A673 (cell line): Measurements from ENCODE around the gene SEMA5A. TPM values are rescaled to one million over a fixed set of nuclear protein-coding genes. Genes with fewer than 3 reads are reported as not detected.

Source experiments
- BruUV-seq: library from RNA; stranded (reverse); fragments of 400-500 nt; replicated peaks from 2 replicates; lab custom pipeline; 2021; lab: Mats Ljungman, UMichigan
- CTCF ChIA-PET: fragments of 300-600 bp; sonication (Branson Sonifier 250); formaldehyde crosslinking; loops from one replicate; lab custom pipeline; 2022; ENCODE audit warnings: antibody characterized with exemption; lab: Charles Lee
- POLR2A ChIA-PET: fragments of 300-600 bp; sonication (Branson Sonifier 250); formaldehyde crosslinking; loops from one replicate; lab custom pipeline; 2022; ENCODE audit warnings: antibody characterized with exemption; ENCODE audit not compliant: low non-redundant PET; lab: Charles Lee
- DNase-seq: peaks from one replicate; pipeline ENCODE4 v3.0.0-alpha.2; 2015; ENCODE audit warnings: low spot score
- H3K27ac ChIP-seq: fragments of 200-600 bp; sonication (generic); 2 replicates; pipeline ENCODE4 v1.5.1; 2016; ENCODE audit warnings: mixed run types, low read depth, mild to moderate bottlenecking, mixed read lengths, antibody characterized with exemption, low read length; ENCODE audit not compliant: poor library complexity, severe bottlenecking
- H3K27me3 ChIP-seq: fragments of 200-600 bp; sonication (generic); replicated peaks from 2 replicates; pipeline ENCODE4 v1.6.1; 2017; ENCODE audit warnings: mixed run types, low read depth, mild to moderate bottlenecking, mixed read lengths, antibody characterized with exemption, low read length; ENCODE audit not compliant: insufficient read depth, poor library complexity
- H3K36me3 ChIP-seq: fragments of 200-600 bp; sonication (generic); 2 replicates; pipeline ENCODE4 v1.6.1; 2016; ENCODE audit warnings: mixed run types, mild to moderate bottlenecking, mixed read lengths, antibody characterized with exemption, low read length; ENCODE audit not compliant: insufficient read depth, poor library complexity, severe bottlenecking
- H3K4me1 ChIP-seq: fragments of 200-600 bp; sonication (generic); 2 replicates; pipeline ENCODE4 v1.6.1; 2017; ENCODE audit warnings: mixed run types, mild to moderate bottlenecking, mixed read lengths, antibody characterized with exemption, low read length; ENCODE audit not compliant: insufficient read depth, poor library complexity, severe bottlenecking
- H3K4me3 ChIP-seq: fragments of 200-600 bp; sonication (generic); 2 replicates; pipeline ENCODE4 v1.5.1; 2016; ENCODE audit warnings: low read depth, mixed run types, mild to moderate bottlenecking, mixed read lengths, low read length; ENCODE audit not compliant: poor library complexity, severe bottlenecking
- H3K9me3 ChIP-seq: fragments of 200-600 bp; sonication (generic); 2 replicates; pipeline ENCODE4 v1.6.1; 2016; ENCODE audit warnings: mixed run types, low read depth, mild to moderate bottlenecking, mixed read lengths, antibody characterized with exemption, low read length; ENCODE audit not compliant: poor library complexity, severe bottlenecking
- EZH2 ChIP-seq: fragments of 200-600 bp; sonication (generic); IDR thresholded peaks from 2 replicates; pipeline ENCODE4 v1.6.1; 2017; ENCODE audit warnings: borderline replicate concordance, low read depth, mild to moderate bottlenecking, mixed read lengths, antibody characterized with exemption, low read length; ENCODE audit not compliant: poor library complexity, severe bottlenecking
- intact Hi-C: fragments of 100-400 bp; cut with micrococcal nuclease; formaldehyde crosslinking; loops from one replicate; pipeline ENCODE4 v1.10.0; 2022; ENCODE audit not compliant: unreplicated experiment
- total RNA-seq: library from RNA; stranded (reverse); gene quantifications from 2 replicates; pipeline ENCODE4 v1.2.3, GENCODE V29; 2021
- TF ChIP-seq, protein P1 (sequence below): fragments of 300-800, 200-600 bp; sonication (generic); conservative IDR thresholded peaks from 2 replicates; pipeline ENCODE4 v1.5.1; 2017; ENCODE audit warnings: low read depth, mild to moderate bottlenecking, antibody characterized with exemption, low read length, moderate library complexity, mixed read lengths

SEMA5A gene
- total RNA-seq, 1 experiment from 2014 or later: 0.17 TPM

DNA sequence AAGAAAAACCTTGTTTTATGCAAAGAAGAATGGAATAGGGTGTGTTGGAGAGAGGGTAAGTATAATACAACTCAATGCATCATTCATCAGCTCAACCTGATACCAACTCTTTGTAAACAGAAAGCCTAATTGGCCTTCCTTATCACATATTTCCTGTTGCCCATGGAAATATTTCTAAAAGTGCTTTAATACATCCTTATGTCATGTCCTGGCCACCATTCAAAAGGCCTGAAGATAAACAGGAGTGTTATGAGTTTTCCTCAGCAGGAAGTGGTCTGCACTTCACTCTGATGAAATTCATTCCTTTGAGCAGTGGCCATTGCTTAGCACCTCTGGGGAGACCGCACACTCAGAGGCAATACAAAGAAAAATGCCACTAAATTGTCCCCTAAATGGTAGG, 511.2 kb downstream of the SEMA5A start:
- no peak for DNase-seq
- H3K9me3 ChIP-seq: peaks cover 10% of the 10 kb centered on the region
- H3K4me3 ChIP-seq: no peak overlapping the region
- no peak overlapping the region for H3K27ac ChIP-seq
- no TSS peak for BruUV-seq
- intact Hi-C loops: no loop called here
- H3K4me1 ChIP-seq: no peaks in the 10 kb centered on the region
- TF ChIP-seq, protein P1, sequence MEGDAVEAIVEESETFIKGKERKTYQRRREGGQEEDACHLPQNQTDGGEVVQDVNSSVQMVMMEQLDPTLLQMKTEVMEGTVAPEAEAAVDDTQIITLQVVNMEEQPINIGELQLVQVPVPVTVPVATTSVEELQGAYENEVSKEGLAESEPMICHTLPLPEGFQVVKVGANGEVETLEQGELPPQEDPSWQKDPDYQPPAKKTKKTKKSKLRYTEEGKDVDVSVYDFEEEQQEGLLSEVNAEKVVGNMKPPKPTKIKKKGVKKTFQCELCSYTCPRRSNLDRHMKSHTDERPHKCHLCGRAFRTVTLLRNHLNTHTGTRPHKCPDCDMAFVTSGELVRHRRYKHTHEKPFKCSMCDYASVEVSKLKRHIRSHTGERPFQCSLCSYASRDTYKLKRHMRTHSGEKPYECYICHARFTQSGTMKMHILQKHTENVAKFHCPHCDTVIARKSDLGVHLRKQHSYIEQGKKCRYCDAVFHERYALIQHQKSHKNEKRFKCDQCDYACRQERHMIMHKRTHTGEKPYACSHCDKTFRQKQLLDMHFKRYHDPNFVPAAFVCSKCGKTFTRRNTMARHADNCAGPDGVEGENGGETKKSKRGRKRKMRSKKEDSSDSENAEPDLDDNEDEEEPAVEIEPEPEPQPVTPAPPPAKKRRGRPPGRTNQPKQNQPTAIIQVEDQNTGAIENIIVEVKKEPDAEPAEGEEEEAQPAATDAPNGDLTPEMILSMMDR: no peak
- no peak for TF ChIP-seq EZH2
- POLR2A ChIA-PET: interaction anchor here (0.5 kb wide), 1 partner anchor 105 kb away, joined by 3 read pairs; no protein-coding TSS in a partner anchor
- CTCF ChIA-PET: no interaction called here
- H3K36me3 ChIP-seq: no peaks in the 10 kb centered on the region
- no peaks in the 10 kb centered on the region for H3K27me3 ChIP-seq

- Histone ChIP-seq H3K27ac (no peak overlapping the region), H3K4me1 (no peaks in the 10 kb centered on the region), H3K9me3 (peaks cover 13% of the 10 kb centered on the region), H3K4me3 (no peak overlapping the region), H3K36me3 (no peaks in the 10 kb centered on the region), H3K27me3 (no peaks in the 10 kb centered on the region)
- POLR2A ChIA-PET: no interaction called here
- DNase-seq: no peak
- TF ChIP-seq, protein P1: no peak
- TF ChIP-seq EZH2: no peak
- CTCF ChIA-PET: no interaction called here
- BruUV-seq: no TSS peak
- intact Hi-C loops: no loop called here
These were observed 512.4 kb downstream of the SEMA5A start for GRCh38 chr5:9033524-9033923.

DNA sequence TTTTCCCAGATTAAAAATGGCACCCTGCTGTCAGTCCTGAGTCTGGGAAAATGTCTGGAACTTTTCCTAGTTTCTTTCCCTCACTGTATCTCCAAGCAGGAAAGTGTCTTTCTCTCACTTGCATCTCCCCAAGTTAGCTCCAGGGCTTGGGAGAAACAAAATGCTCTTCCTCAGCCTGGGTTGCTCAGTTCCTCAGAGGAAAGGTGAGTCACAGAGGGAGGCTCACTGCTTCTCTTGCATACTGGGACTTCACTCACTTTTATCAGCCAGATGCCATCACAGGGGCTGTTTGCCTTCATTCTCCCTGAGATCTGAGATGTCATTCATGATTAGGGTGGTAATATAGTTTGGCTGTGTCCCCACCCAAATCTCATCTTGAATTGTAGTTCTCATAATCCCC, 519.9 kb downstream of the SEMA5A start:
- POLR2A ChIA-PET: no interaction called here
- DNase-seq: no peak

More for the DNA sequence above, 519.9 kb downstream of the SEMA5A start:
- TF ChIP-seq, protein P1: no peak
- no peak for TF ChIP-seq EZH2
- H3K9me3 ChIP-seq: peaks cover 48% of the 10 kb centered on the region
- H3K36me3 ChIP-seq: no peaks in the 10 kb centered on the region
- no peaks in the 10 kb centered on the region for H3K27me3 ChIP-seq
- no peak overlapping the region for H3K4me3 ChIP-seq
- no peak overlapping the region for H3K27ac ChIP-seq
- intact Hi-C loops: no loop called here
- no peaks in the 10 kb centered on the region for H3K4me1 ChIP-seq
- CTCF ChIA-PET: no interaction called here
- no TSS peak for BruUV-seq
